Measurements from ENCODE around the gene SPRR2E.
"Not testable (repeated sequence)": the region's sequence is repeated elsewhere in the genome, so short reads cannot be mapped to it uniquely, and the experiment has no call there.

SPRR2E gene

DNA sequence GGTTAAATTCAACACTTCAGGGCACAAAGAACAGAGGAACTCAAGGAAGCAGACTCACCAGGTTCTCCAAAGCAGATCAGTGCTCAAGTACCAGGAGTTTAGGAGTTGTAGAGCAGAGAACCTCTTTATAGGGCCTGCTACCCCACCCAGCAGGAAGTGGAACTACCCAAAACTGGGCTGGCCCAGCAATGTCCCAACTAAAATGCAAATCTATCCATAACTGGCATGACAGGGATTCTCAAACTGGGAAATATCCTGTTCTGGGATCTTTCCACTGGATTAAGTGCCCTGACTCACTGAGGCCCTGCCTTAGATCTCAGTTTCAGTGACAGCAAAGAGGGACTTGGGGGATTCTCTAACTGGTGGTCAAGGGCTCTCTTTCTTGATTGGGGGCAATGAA, at the start of gene SPRR2E:
TSS of gene SPRR2E (minus strand) at position 101 of the 400 bp plus-strand sequence. CDS start 775 bp downstream, outside the sequence.
- DNase-seq, result no peak

- DNase-seq, result no peak
Observed at GRCh38 chr1:153141377-153141776, 47.1 kb upstream of the SPRR2E start.

DNA sequence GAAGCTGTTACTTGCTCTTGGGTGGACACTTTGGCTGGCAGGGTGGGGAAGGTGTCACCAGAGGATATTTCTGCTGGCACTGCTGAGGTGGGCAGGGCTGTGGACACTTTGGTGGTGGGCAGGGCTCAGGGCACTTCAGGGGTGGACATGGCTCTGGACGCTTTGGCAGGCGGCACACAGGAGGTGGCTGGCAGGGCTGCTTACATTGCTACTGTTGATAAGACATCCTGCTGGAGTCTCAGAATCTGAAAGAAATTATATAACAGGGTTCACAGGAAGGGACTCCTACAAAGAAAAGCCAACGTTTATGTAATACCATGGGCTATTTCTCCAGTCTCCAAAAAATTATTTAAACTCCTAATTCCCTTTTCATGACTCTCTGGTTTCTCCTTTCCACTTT, 46.2 kb upstream of the SPRR2E start:
- no peak for DNase-seq

DNA sequence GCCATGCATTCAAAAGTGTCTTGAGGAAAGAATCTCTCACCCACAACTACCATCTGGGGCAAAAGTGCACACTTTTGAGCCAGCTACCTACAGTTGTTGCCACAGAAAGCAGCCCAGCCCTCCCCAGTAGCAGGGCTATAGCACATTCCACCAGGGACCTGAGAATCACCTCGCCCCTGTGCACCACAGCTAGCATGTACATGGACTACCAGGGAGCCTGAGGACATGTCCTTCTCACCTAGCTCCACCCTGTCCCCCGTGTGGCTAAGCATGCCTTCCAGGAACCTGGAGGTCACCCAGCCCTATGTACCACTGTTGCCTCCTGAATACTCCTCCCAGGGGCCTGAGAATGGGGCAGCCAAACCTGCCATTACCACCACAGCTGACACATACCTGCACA, 39.4 kb upstream of the SPRR2E start:
- DNase-seq, result no peak

GRCh38 chr1:153133267-153133666, 38.9 kb upstream of the SPRR2E start:
- DNase-seq, result no peak

GRCh38 chr1:153128688-153129087, 34.4 kb upstream of the SPRR2E start:
- DNase-seq, result not testable (repeated sequence)

- DNase-seq, result no peak
Observed at GRCh38 chr1:153127296-153127695, 33.0 kb upstream of the SPRR2E start.

GRCh38 chr1:153125536-153125935, 31.2 kb upstream of the SPRR2E start:
- no peak for DNase-seq

DNA sequence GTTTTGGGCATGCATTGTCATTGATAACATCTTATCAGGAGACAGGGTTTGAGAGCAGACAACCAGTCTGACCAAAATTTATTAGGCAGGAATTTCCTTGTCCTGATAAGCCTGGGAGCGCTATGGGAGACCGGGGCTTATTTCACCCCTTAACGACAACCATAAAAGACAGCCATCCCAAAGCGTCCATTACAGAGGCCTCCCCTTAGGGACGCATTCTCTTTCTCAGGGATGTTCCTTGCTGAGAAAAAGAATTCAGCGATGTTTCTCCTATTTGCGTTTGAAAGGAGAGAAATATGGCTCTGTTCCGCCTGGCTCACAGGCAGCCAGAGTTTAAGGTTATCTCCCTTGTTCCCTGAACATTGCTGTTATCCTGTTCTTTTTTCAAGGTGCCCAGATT, 29.5 kb upstream of the SPRR2E start:
- not testable (repeated sequence) for DNase-seq

DNA sequence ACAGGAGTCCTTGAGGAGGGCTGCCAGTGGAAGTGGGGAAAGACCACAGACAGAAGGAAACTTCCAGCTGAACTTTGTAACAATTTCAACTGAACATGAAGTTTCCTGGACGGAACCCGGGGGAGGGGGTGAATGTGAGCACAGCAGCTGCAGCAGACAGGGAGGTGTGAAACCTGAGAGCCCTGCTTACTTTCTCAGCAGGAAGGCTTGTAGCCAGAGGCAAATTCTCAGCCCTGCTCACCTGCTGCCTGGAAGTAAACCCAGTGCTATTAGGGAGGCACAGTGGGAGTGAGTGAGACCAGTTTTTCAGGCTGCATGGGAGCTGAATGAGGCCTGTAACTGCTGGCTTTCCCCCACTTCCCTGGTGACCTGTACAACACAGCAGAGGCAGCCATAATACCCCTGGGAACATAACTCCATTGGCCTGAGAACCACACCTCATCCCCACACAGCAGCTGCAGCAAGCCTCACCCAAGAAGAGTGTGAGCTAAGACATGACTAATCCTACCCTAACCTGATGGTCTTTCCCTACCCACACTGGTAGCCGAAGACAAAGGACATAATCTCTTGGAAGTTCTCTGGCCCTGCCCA, 28.6 kb upstream of the SPRR2E start:
- DNase-seq, result no peak

- DNase-seq, result no peak
Observed at GRCh38 chr1:153120945-153121344, 26.6 kb upstream of the SPRR2E start.

DNA sequence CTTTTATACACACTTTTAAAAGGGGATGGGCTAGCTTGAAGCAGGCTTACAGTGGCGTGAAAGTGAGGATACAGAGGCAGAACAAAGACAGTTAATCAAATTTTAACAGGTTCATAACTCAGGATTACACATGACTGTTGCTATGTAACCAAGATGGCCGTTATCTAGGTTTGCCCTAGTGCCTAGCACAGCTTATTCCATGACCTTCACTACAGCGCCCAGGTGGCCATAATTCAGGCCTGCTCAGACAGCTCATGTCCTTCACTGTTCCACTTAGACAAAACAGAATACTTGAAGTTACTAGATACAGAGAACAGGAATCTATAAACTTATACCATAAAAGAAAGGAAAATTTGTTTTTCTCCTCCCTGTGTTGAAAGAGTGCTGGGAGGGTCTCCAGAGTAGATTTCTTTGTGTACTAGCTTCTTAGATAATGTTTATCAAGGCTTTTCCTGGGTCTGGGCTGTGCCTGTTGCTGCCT, 25.2 kb upstream of the SPRR2E start:
- DNase-seq, result no peak

DNA sequence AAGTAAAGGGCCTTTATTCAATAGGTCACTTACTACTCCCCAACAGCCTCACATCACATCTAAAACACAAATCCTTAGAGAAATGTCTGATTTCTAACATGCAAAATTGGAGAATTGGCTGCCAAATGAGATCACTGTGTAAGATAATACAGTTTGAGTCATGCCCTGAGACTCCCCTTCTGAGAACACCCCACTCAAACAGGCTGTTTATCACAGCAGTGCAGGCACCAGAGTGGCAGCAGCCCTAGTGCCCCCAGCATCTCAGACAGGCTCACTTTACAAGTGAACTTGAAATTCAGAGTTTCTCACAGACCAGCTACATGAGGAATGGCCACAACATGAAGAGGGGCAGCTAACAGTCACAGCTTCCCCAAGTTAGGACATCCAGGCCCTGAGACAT, 20.9 kb upstream of the SPRR2E start:
- not testable (repeated sequence) for DNase-seq

DNA sequence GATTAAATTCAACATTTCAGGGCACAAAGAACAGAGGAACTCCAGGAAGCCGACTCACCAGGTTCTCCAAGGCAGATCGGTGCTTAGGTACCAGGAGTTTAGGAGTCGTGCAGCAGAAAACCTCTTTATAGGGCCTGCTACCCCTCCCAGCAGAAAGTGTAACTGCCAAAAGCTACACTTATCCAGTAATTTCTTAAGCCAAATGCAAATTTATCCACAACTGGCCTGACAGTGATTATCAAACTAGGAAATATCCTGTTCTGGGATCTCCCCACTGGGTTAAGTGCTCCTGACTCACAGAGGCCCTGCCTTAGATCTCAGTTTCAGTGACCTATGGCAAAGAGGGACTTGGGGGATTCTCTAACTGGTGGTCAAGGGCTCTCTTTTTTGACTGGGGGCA, 19.1 kb upstream of the SPRR2E start, which contains the start of gene SPRR2F:
TSS of gene SPRR2F (minus strand) at position 101 of the 400 bp plus-strand sequence. CDS start 783 bp downstream, outside the sequence.
- DNase-seq, result no peak

DNA sequence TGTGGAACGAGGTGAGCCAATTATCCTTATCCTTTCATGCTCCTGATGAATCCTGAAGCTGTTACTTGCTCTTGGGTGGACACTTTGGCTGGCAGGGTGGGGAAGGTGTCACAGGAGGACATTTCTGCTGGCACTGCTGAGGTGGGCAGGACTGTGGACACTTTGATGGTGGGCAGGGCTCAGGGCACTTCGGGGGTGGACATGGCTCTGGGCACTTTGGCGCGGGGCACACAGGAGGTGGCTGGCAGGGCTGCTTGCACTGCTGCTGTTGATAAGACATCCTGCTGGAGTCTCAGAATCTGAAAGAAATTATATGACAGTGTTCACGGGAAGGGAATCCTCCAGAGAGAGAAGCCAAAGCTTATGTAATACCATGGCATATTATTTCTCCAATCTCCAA, 18.1 kb upstream of the SPRR2E start:
- not testable (repeated sequence) for DNase-seq

- no peak for DNase-seq
Observed at GRCh38 chr1:153100245-153100644, 5.9 kb upstream of the SPRR2E start.

GRCh38 chr1:153099461-153100045, 5.2 kb upstream of the SPRR2E start:
- no peak for DNase-seq

GRCh38 chr1:153095764-153096163, 1.4 kb upstream of the SPRR2E start:
- DNase-seq, result no peak

DNA sequence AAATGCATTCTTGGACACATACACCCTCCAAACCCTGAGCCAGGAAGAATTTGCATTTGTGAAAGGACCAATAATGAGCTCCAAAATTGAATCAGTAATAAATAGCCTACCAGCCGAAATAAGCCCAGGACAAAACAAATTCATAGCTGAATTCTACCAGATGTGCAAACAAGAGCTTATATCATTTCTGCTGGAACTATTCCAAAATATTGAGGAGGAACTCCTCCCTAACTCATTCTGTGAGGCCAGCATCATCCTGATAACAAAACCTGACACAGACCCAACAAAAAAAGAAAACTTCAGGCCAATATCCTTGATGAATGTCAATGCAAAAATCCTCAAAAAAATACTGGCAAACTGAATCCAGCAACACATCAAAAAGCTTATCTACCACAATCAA, 6.7 kb downstream of the SPRR2E start:
- no peak for DNase-seq

- DNase-seq, result no peak
Observed at GRCh38 chr1:153081736-153082135, 12.6 kb downstream of the SPRR2E start.

GRCh38 chr1:153072806-153073726, 21.3 kb downstream of the SPRR2E start:
- DNase-seq, result no peak

DNA sequence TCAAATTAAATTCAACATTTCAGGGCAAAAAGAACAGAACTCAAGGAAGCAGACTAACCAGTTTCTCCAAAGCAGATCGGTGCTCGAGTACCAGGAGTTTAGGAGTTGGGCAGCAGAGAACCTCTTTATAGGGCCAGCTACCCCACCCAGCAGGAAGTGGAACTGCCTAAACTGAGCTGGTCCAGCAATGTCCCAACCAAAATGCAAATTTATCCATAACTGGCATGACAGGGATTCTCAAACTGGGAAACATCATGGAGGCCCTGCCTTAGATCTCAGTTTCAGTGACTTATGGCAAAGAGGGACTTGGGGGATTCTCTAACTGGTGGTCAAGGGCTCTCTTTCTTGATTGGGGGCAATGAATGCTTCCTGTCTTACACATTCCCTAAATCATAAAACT, 22.8 kb downstream of the SPRR2E start, which contains the start of gene SPRR2B:
TSS of gene SPRR2B (minus strand) at position 101 of the 400 bp plus-strand sequence. CDS start 772 bp downstream, outside the sequence.
- no peak for DNase-seq

DNA sequence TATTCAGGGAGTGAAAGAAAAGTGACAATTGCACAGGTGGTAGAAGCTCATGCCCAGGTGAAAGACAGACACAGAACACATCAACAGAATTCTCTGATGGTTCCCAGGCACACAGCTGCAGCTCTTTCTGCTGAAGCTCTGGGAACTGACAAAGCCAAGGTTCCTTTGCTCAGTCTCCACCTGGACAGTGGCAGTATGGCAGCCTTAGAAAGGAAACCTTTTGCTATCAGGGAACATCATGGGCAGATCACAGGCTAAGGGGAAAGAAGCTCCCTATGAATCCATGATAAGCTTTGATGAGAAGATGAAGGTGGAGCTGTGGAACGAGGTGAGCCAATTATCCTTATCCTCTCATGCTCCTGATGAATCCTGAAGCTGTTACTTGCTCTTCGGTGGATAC, 24.1 kb downstream of the SPRR2E start:
- no peak for DNase-seq
